ENCODE results near the gene TJP1. TPM values are rescaled to one million over a fixed set of nuclear protein-coding genes. Genes with fewer than 3 reads are reported as not detected.

The TJP1 gene
- total RNA-seq, 2 donors from 2014 or later, result 0.30 TPM; not detected in 1

GRCh38 chr15:29651476-29652233, 170.6 kb downstream of the TJP1 start:
- Mint-ChIP-seq H3K36me3 (peaks cover 0 to 19% of the 10 kb centered on the region in 2 donors), H3K9me3 (peaks cover 12 to 15% of the 10 kb centered on the region in 2 donors), H3K27ac (no peak overlapping the region)
- no peak for DNase-seq (ENCODE audit: low spot score in 2 of 2)
- no peak for ATAC-seq
